Amniotic epithelial cell (primary cell): ENCODE results near the gene IGFL2.
"Not testable (repeated sequence)": the region's sequence is repeated elsewhere in the genome, so short reads cannot be mapped to it uniquely, and the experiment has no call there.

Experiments
- DNase-seq: peaks from one replicate; pipeline ENCODE4 v3.0.0-alpha.2; 2010; ENCODE audit warnings: low read depth

The IGFL2 gene

DNA sequence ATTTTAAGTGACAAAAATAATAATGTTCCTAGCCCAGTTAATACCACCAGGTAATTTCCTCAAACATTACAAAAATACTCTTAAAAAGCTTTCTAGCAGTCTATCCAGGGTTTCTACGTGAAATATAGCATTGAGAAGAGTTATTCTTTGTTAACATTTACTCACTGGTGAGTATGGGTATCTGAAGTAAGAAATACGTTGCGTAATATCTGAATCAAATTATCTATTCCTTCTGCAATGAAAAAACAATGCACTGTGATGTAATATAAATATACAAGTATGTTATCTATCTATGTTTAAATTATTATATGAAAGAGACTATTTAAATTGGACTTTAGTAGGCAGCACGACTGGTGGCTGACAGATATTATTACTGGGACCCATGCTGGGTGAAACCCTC, 5.7 kb upstream of the IGFL2 start:
- no peak for DNase-seq

DNA sequence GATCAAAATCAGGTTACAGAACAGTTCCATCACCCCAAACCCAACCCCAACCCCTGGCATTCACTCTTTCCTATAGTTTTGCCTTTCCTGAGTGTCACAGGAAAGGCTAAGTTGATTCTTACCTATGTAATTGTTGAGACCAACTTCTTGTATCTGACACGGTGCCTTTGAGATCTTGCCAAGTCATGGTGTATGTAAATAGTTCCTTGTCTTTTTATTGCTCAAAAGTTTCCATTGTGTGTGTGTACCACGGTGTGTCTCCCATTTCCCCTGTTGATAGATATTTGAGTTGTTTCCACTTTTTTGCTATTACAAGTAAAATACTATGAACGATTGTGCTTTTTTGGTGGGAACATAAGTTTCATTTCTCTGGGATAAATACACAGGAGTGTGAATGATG, 3.3 kb upstream of the IGFL2 start:
- no peak for DNase-seq

DNA sequence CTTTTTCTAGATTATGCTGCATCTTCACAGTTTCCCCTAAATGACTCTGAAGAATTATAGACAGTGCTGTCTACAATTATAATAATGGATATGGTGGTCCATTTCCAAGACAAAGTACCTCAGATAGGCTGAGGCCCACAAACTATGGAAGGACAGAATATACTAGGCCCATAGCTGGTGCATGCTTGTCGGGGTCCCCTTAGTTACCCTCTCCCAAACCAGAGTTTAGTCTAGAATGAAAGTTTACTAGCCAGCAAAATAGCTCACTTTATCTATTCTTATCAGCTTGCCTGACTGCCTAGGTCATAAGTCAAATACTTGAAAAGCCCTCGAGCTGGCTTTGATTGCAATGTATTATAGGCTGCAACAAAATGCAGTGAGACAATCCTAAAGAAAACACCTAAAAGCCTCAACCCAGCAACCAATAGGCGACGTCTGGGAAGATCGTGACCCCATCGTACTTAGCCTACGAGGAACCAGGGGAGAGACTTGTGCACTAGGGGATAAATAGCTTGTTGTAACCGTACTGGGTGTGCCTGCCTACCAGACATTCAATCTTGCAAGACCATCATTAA, 785 bp upstream of the IGFL2 start:
- no peak for DNase-seq

DNA sequence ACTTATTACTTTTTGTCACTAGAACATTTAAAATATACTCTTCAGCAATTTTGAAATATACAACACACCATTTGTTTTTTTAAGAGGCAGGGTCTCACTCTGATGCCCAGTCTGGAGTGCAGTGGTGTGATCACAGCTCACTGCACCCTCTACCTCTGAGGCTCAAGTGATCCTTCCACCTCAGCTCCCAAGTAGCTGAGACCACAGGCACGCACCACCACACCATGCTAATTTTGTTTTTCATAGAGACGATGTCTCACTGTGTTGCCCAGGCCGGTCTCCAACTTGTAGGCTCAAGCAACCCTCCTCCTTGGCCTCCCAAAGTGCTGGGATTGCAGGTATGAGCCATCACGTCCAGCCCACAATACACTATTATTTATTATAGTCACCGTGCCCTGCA, 2.6 kb downstream of the IGFL2 start:
- DNase-seq, result no peak

DNA sequence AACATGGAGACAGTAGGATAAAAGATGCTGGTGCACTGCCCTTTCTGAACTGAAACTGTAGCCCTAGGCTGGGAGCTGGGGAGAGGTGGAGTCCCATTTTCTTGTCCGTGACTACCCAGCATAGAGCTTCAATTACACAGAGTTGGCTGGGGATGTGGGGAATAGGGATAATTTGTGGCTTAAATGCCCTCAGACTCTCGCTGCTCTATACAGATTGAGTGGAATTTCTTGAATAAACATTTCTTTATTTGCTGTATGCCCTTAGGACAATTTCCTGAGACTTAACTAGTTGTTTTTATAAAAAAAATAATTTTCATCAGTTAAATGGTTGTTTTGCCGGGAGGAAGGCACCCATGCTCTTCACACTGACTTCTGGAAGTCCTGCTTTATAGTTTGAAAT, 7.2 kb downstream of the IGFL2 start:
- DNase-seq, result no peak

DNA sequence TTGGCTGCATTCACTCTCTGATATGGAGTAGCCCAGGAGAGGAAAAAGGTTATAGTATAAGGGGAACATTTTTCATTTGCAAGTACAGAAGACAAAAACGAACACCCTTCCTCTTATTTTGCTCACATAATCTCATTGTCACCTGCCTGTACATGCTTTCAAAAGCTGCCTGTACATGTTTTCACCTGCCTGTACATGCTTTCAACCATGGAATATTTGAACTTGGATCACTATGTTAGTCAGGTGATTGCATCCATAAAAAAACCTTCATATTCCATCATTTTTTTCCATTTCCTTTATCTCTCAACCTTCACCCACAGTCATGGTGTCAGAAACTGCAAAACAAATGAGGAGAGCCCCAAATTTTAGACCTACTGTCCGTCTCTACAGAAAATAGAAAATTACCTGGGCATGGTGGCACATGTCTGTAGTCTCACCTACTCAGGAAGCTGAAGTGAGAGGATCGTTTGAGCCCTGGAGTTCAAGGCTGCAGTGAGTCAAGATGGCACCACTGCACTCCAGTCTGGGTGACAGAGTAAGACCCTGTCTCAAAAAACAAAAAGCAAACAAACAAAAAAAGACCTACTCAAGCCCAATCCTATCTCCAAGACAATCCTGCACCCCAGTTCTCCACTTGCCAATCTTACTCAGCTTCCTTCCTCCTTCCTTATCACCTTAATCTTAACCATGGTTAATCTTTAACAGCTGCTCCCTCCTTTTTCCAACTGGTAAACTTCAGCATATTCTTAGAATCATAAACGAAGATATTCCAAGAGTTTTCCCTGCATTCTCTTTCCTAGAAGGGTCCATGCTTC, 11.6 kb downstream of the IGFL2 start:
- no peak for DNase-seq

DNA sequence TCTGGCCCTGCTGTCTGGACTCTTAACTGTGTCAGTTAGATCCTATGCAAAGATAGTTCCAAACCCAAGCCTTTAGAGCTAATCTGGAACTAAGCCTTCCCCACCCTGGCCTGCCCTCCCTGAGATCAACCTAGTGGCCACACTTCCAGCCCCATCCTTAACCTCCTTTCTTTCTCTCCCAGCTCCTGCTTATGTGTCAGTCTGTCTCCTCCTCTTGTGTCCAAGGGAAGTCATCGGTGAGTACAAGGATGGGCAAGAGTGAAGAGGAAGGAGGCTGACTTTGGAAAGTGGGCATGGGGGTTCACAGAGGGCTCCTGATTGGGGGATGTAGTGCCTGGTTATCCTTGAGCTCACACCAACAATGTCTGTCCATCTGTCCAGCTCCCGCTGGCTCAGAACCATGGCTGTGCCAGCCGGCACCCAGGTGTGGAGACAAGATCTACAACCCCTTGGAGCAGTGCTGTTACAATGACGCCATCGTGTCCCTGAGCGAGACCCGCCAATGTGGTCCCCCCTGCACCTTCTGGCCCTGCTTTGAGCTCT, 12.3 kb downstream of the IGFL2 start:
- no peak for DNase-seq

DNA sequence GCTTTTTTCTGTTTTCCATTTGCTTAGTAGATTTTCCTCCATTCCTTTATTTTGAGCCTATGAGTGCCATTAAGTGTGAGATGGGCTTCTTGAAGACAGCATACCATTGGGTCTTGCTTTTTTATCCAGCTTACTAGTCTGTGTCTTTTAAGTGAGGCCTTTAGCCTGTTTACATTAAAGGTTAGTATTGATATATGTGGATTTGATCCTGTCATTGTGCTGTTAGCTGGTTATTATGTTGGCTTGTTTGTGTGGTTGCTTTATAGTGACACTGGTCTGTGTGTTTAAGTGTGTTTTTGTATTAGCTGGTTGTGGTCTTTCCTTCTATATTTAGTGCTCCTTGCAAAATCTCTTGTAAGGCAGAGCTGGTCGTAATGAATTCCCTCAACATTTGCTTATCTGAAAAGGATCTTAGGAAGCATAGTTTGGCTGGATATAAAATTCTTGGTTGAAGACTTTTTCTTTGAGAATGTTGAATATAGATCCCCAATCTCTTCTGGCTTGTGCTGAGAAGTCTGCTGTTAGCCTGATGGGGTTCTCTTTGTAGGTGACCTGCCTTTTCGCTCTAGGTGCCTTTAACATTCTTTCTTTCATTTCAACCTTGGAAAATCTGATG, 13.7 kb downstream of the IGFL2 start:
- DNase-seq, result not testable (repeated sequence)

DNA sequence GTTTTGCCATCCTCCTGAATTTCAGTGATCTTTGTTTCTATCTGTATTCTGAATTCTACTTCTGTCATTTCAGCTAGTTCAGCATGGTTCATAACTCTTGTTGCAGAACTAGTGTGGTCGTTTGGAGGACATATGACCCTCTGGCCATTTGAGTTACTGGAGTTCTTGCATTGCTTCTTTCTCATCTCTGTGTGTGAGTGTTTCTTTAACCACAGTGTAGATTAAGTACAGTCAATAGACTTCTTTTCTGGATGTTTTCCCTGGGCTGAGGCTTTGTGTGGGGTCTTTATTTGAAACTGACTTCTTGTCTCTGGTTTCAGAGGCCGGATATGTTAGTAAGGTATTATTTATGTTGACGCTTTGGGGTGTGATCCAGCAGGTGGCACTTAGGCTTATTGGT, 14.7 kb downstream of the IGFL2 start:
- DNase-seq, result no peak

DNA sequence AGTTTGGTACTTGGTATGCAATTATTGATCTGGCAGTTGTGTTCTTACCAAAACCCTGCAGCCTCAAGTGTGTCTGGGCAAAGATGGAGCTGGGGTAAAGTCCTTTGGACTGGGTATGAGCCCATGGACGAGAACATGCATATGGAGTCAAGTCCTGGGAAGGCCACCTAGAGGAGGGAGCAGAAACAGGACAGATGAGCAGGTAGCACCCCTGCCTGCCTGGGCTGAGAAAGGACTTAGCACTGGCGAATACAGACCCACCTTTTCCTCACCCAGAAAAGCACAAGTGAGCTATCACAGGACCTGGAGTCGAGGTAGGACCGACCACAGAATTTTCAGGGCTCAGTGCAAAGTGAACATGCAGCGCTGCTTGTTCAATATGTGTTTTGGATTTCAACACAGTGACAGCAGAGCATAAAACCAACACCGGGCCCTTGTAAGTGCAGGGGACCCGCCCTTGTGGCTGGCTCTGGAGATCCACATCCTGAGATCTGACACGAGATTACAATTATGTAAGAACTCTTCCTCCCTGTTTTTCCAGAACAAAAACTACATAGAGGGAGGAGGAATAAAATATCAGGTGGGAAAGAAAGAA, 25.9 kb downstream of the IGFL2 start:
- DNase-seq, result no peak

DNA sequence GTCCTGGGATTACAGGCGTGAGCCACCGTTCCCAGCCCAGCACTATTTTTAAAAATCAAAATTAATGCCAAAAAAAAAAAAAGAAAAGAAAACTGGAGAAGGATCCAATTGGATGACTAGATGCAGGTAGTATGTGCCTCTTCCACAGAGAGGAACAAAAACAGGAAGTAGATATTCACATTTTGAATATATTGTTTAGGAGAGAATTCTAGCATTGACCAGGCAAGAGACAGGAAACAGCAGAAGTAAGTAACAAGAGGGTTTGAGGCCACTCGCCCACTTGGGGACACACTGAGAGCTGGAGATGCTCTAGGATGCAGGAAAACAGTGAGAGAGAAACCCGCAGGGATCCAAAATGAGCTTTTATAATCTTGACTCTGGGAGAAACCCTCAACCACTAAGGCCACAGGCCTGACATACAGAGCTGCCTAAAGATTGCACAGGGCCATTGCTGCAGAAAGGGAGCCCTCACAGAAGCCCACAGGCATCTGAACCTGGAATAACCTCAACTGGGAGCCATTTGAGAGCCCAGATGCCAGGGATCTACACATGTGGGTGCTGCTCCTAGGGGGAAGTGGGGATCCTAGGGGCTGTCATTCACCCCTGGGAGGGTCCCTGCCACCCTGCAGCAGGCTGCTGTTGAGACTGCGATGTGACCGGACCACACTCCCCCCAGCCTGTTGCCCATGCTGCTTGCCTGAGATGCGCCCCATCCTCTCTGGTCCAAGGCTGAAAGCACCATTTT, 28.2 kb downstream of the IGFL2 start:
- no peak for DNase-seq

DNA sequence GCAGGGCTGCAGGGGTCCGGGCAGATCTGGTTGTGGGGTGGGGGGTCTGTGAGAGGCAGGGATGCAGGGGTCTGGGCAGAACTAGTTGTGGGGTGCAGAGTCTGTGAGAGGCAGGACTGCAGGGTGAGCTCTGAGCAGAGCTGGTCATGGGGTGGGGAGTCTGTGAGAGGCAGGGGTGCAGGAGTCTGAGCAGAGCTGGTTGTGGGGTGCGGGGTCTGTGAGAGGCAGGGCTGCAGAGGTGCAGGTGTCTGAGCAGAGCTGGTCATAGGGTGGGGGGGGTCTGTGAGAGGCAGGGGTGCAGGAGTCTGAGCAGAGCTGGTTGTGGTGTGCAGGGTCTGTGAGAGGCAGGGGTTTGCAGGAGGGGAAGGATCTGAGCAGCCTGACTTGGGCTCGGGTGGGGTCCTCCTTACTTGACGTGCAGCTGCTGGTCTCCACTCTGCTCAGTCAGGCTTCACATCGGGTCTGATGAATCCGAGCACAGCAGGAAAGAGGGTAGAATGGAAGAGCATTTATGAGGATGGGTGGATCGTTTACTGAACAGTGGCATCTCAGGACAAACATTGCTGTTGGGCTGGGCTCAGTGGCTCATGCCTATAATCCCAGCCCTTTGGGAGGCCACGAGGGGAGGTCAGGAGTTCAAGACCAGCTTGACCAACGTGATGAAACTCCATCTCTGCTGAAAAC, 31.2 kb downstream of the IGFL2 start:
- no peak for DNase-seq

DNA sequence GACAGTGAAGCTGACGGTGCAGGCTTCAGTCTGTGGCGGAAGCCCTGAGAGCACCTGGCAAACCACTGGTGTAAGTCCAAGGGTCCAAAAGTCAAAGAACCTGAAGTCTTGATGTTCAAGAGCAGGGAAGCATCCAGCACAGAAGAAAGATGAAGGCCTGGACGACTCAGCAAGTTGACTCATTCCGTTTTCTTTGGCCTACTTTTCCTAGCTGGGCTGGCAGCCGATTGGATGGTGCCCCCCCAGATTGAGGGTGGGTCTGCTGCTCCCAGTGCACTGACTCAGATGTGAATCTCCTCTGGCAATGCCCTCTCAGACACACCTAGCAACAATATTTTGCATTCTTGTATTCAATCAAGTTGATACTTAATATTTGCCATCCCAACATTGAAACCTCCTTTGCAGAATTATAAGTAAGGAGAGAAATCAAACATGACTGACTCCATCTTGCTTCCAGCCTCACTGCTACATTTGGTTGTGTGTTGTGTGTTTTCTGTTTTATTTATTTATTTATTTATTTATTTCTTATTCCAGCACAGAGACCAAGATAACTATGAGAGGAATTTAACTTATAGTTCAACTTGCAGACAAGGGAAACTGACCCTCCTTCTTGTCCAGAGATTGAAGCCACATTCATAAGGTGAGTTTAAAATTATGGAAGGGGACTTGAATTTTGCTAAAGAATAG, 32.8 kb downstream of the IGFL2 start:
- peak; percentile 42 for DNase-seq

DNA sequence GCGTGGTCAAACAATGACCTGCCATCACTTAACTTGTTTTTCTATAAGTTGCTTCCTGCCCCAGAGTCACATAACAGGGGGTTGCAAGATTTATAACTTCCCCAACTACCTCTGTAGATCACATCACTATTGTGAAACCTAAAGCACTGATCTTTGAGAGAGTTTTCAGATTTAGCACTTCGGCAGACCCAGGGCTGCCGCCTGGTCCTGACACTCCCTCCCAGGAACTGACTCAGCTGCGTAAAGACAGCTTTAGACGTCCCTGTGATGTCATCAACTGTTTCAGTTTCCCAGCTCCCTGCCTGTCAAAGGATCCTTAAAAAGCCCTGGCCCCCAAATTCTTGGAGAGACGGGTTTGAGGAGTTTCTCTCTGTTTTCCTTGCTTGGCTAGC, 33.3 kb downstream of the IGFL2 start:
- peak; percentile 52 for DNase-seq

DNA sequence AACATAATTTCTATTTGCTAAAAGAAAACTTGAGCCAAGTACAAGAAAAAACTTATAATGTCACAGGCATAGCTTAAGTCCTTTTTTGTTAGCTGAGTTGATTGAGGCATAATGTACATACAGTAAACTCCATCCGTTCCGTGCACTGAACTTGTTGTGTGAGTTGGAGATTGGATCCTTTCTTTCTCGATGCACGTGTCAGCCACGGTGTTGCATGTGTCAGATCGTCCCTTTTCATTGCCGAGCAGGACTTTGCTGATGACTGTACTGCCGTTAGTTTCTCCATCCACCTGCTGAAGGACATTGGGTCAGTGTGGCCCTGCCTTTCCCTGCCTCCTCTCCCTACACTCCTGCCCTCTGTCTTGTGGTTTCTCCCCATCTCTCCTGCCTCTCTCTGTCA, 34.4 kb downstream of the IGFL2 start:
- DNase-seq, result no peak

DNA sequence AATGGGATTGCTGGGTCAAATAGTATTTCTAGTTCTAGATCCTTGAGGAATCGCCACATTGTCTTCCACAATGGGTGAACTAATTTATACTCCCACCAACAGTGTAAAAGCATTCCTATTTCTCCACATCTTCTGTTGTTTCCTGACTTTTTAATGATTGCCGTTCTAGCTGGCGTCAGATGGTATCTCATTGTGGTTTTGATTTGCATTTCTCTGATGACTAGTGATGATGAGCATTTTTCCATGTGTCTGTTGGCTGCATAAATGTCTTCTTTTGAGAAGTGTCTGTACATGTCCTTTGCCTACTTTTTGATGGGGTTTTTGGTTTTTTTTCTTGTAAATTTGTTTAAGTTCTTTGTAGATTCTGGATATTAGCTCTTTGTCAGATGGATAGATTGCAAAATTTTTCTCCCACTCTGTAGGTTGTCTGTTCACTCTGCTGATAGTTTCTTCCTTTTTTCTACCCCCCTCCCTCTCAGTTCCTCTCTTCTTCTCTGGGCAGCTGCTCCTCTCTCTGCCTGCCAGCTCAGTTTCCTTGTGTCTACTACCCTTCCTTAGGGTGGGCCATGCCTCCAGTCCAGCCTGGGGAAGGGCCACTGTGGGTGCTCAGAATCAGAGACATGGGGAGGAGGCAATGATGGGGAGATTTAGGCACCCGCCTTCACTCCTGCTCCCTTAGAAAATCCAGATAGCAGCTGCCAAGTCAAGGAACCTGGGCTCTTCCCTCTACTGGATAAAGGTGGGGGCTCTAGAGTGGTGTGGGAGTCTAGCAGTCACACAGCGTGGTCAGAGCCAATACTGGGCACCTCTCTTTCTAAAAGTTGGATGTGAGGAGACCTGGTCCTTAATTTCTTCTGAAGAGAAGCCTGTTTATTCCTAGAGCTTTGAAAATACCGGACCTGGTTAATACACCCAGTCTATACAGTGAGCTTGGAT, 37.0 kb downstream of the IGFL2 start:
- DNase-seq, result peak; percentile 60

DNA sequence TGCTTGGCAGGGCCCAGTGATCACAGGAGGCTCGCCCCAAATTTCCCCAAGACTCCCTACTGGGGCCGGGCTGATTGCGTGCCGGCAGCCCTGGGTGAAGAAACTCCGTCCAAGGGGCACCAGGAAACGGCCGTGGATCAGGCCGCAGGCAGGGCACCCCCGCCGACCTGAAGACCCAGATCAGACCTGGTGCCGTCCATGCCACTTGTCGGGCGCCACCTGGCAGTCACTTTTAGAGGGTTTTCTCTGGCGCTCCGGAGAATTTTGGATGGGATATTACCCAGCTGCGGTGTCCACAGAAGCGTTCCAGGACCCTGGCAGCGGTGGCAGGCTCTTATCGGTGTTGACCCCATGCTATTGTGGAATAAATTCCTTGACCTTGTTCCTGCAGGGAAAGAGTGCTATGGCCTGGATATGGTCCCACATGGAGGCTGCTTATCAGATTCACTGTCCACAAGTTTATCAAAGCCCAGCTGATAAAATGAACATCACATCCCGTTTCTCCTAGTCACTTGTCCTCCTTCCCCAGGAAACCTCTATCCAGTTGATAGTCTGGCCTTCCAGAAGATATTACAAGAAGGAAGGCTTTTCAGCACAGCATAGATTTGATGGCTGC, 38.2 kb downstream of the IGFL2 start:
- no peak for DNase-seq

DNA sequence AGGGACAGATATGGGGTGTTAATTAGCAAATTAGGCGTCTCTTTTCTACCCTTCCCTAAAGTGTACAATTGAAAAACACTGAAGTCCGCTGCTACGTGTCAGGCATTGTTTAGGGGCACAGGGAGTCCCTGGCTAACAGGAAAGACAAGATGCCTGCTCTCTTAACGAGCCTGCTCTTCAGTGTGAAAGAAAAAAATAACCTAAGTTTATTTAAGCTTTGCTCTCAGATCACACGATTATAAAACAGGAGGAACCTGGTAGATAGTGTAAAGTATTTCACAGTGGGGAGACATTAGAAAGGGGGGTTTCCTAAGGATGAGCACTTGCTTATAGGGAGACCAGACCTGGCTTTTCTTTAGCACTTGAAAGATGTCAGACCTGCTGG, 38.7 kb downstream of the IGFL2 start:
- DNase-seq, result no peak
